Measurements from ENCODE around the gene RNF32. TPM values are rescaled to one million over a fixed set of nuclear protein-coding genes. Genes with fewer than 3 reads are reported as not detected.
"Not testable (repeated sequence)": the region's sequence is repeated elsewhere in the genome, so short reads cannot be mapped to it uniquely, and the experiment has no call there.

RNF32 gene
- total RNA-seq, 2 donors from 2014 or later: 1.8 TPM; not detected in 1

DNA sequence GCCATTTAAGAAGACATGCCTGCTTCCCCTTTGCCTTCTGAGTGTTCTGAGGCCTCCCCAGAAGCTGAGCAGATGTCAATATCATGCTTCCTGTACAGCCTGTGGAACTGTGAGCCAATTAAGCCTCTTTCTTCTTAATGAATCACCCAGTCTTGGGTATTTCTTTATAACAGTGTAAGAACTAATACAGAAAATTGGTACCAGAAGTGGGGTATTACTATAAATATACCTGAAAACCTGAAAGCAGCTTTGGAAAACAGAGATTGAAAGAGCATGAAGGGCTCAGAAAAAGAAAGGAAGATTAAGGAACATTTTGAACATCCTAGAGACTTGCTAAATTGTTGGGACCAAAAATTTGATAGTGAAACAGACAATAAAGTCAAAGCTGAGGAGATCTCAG is 12.0 kb upstream of the RNF32 start:
- Mint-ChIP-seq H3K27ac (no peak overlapping the region), H3K9me3 (peaks cover 9 to 17% of the 10 kb centered on the region in 2 donors), H3K36me3 (peaks cover 10 to 13% of the 10 kb centered on the region in 2 donors)
- DNase-seq (ENCODE audit: low spot score in 2 of 2) (no peak), ATAC-seq (no peak)

GRCh38 chr7:156629873-156630272 is 10.7 kb upstream of the RNF32 start:
- ATAC-seq: no peak
- peaks cover 9 to 17% of the 10 kb centered on the region in 2 donors for H3K9me3 Mint-ChIP-seq

DNA sequence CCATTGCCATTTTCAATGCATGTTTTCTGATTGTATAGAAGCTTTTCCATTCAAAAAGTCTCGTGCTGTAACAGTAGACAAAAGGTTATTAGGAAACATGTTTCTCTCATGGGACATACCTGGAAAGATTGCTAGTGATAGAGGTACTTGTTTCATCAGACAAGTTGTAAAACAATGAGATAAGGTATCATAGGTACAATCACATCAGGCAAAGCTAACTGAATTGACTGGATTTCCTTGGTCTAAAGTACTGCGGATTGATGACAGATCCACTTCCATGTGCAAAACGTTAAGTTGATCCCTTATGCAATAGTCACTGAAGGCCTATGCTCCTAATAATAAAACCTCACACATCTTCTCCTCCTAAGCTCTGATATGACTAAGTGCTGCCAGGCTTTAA is 6.5 kb upstream of the RNF32 start:
- peaks cover 0 to 11% of the 10 kb centered on the region in 2 donors for H3K9me3 Mint-ChIP-seq
- ATAC-seq: no peak
- DNase-seq (ENCODE audit: low spot score in 2 of 2): no peak
- H3K36me3 Mint-ChIP-seq: peaks cover under 1 to 5% of the 10 kb centered on the region in 2 donors
- no peak overlapping the region for H3K27ac Mint-ChIP-seq

More at GRCh38 chr7:156629873-156630272, 10.7 kb upstream of the RNF32 start:
- Mint-ChIP-seq H3K36me3 (peaks cover 10 to 13% of the 10 kb centered on the region in 2 donors), H3K27ac (no peak overlapping the region)
- no peak for DNase-seq (ENCODE audit: low spot score in 2 of 2)

DNA sequence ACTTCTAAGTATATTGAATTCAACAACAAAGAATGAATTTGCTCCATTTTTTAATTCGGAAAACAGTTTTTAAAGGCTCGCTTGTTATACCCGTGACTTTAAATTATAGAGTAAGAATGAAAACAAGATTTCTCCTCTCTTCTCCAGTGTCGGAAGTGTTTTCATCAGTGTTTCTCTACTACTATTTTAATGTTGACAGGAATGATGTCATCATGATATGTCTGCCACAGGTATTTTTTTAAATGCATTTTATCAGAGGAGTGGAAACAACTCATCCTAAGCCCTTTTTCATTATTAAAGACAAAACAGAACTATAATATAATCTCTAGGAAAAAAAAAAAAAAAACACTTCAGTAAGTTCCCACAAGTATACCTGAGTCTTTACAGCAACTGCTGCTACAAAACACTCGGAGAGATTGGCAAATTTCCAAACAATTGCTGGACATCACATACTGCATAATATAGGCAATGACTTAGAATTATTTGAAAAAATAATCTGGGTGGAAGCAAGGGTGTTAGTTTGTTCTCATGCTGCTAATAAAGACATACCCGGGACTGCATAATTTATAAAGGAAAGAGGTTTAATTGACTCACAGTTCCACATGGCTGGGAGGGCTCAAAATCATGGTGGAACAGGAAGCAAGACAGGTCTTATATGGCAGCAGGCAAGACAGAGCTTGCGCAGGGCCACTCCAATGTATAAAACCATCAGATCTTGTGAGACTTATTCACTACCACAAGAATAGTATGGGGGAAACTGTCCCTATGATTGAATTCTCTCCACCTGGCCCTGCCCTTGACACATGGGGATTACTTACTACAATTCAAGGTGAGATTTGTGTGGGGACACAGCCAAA is 4.8 kb upstream of the RNF32 start:
- Mint-ChIP-seq H3K9me3 (peaks cover 7 to 15% of the 10 kb centered on the region in 2 donors), H3K36me3 (peaks cover 10% of the 10 kb centered on the region in 2 donors), H3K27ac (no peak overlapping the region)
- no peak for DNase-seq (ENCODE audit: low spot score in 2 of 2)
- no peak for ATAC-seq

- H3K27ac Mint-ChIP-seq; ATAC-seq; DNase-seq (ENCODE audit: low spot score in 2 of 2): not testable (repeated sequence)
- peaks cover 7 to 15% of the 10 kb centered on the region in 2 donors for H3K9me3 Mint-ChIP-seq
- peaks cover 10% of the 10 kb centered on the region in 2 donors for H3K36me3 Mint-ChIP-seq
Measured at GRCh38 chr7:156637093-156637492, 3.5 kb upstream of the RNF32 start.

DNA sequence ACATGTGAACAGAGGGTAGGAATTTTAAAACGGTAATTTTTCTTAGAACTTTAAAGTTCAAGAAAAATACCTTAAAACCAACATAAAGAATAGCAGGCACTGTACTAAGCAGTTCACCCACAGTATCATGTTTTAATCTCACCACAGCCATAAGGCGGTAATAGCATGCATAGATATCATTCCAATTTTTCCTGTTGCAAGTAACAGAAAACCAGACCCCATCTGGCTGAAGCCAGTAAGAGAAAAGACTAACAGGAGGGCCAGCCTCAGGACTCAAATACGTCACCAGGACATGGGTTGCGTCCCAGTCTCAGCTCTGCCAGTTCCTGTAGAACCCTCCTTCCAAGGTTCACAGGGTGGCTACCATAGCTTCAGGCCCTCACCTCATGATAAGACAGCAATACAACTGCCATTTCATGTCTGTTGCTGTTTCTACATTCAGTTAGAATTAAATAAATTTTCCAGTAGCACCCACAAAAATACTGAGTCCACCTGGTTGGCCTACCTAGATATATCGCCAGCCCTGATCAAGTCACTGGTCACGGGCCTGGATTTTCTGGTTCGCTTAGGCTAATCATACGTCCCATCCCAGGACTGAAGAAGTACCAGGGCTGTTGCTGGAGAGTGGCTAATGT is 2.0 kb upstream of the RNF32 start:
- Mint-ChIP-seq H3K27ac (no peak overlapping the region), H3K36me3 (peaks cover 10% of the 10 kb centered on the region in 2 donors), H3K9me3 (peaks cover 7 to 15% of the 10 kb centered on the region in 2 donors)
- DNase-seq (ENCODE audit: low spot score in 2 of 2) (no peak), ATAC-seq (no peak)

DNA sequence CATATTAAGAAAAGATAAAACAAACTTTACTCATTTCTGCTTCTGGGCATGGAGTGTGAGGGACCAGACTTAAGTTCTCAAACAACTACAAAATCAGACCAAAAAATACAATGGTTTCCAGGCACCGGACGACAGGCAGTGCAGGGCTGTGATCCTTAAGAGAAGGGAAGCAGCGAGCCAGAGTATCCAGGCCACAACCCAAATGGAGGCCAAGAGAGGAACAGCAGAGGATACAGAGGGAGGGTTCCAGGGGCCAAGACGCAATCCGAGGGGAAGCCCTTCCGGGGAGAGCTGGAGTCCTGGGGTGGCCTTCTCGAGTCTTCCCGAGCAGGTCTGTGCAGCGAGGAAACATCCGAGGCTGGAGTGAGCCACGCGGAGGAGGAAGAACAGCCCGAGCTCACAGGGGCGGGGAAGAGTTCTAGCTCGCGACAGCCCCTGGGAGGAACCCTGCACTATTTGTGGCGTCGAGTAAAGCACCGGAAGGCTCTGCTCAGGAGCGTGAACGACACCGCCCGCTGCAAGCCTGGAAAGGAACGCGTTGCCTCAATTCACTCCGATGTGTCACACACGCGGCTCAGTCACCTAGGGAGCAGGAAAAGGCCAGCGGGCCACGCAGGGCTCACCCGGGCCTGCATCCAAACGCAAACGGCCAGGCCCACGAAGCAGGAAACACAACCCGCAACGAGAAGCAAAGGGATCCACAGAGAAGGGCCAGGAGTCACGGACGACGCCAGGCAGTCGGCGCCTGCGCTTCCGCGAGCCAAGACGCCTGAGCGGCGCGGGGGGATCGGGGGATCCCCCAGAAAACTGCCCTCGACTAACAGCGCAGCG is 933 bp upstream of the RNF32 start:
- ATAC-seq (no peak), DNase-seq (ENCODE audit: low spot score in 2 of 2) (no peak)
- H3K27ac Mint-ChIP-seq: peak overlapping the region; percentile 36 to 57
- peaks cover 10% of the 10 kb centered on the region in 2 donors for H3K36me3 Mint-ChIP-seq
- H3K9me3 Mint-ChIP-seq: peaks cover 7 to 15% of the 10 kb centered on the region in 2 donors

DNA sequence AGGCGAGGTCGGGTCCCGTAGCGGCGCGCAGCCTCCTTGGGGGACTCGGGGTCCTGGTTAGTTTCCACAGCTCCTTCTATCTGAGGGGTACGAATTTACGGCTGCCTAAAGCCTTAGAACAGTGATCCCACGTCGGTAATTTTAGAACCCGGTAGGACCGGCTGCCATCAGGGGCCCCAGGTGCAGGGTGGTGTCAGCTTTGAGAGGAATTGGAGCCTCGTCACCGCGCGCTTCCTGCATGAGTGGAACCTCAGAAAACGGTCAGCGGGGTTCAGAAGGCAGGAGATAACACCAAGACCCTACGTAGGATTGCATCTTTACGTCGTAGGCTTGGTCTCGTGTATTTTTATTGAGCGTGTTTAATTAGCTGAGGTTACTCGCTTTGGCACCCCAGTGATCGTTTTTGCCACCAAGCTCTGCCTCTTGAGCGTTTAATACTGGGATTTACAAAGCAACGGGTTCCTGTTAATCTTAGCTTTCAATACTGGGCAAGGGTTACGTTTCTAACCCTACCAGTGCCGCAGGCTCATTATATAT is 443 bp downstream of the RNF32 start:
- H3K9me3 Mint-ChIP-seq: peaks cover 7 to 15% of the 10 kb centered on the region in 2 donors
- peaks cover 10% of the 10 kb centered on the region in 2 donors for H3K36me3 Mint-ChIP-seq
- DNase-seq (ENCODE audit: low spot score in 2 of 2): peak in 1 of 2 donors; percentile 58
- ATAC-seq: peak; percentile 61 to 62
- peak overlapping the region; percentile 75 to 95 for H3K27ac Mint-ChIP-seq

DNA sequence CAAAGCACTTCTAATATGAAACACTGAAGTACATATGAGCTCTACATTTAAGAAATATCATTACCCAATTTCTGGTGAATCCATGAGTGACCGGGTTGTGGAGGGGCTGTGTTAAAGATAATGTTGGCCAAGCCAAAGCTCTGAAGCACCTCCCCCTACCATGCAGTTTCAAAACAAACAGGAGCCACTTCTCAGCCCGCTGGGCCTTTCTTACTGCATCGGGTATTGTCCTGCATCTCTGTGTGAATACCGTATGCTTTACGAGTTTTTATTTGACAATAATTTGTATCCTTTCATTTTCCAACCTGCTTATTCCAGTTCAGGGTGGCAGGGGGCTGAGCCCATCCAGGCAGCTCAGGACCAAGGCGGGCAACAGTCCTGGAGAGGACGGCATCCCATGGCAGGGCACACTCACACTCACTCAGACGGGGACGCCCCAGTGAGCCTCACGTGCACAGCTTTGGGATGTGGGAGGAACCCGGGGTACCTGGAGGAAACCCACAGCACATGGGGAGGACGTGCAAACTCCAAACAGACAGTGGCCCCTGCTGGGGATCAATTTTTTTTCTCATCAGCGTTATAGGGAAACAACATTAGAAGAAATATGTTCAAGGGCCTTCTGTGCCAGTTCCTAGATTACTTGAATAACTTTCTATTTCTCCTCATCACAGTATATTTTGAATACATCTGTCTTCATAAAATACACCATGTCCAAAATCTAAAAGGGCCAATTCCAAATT is 1.9 kb downstream of the RNF32 start:
- ATAC-seq (no peak), DNase-seq (ENCODE audit: low spot score in 2 of 2) (no peak)
- Mint-ChIP-seq H3K27ac (no peak overlapping the region), H3K36me3 (peaks cover 10% of the 10 kb centered on the region in 2 donors), H3K9me3 (peaks cover 10 to 14% of the 10 kb centered on the region in 2 donors)

- H3K36me3 Mint-ChIP-seq; DNase-seq (ENCODE audit: low spot score in 2 of 2); H3K9me3 Mint-ChIP-seq; H3K27ac Mint-ChIP-seq; ATAC-seq: not testable (repeated sequence)
Measured at GRCh38 chr7:156647330-156647729, 6.8 kb downstream of the RNF32 start.

GRCh38 chr7:156650042-156650441 is 9.5 kb downstream of the RNF32 start:
- DNase-seq (ENCODE audit: low spot score in 2 of 2): no peak
- Mint-ChIP-seq H3K36me3 (peaks cover 0 to 6% of the 10 kb centered on the region in 2 donors), H3K9me3 (peaks cover 0 to 3% of the 10 kb centered on the region in 2 donors), H3K27ac (no peak overlapping the region)
- peak in 1 of 2 donors; percentile 63 for ATAC-seq

DNA sequence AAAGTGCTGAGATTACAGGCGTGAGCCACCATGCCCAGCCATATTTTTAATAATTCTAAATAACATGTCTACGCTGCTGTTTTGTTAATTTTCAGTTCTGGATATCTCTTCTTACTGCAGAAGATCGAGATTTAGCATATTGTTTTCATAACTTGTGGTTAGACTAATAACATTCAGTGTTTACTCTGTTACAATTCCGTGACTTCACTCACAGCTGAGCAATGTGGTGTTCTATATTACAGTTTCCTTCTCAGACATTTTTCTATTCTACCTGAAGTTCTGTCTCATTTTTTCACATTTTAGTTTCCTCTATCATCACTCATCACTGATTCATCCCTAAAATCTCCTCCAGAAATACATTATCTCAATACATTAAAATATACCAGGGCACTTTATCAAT is 10.9 kb downstream of the RNF32 start:
- H3K9me3 Mint-ChIP-seq: no peaks in the 10 kb centered on the region
- peaks cover 0 to 6% of the 10 kb centered on the region in 2 donors for H3K36me3 Mint-ChIP-seq
- ATAC-seq (no peak), DNase-seq (ENCODE audit: low spot score in 2 of 2) (no peak)
- no peak overlapping the region for H3K27ac Mint-ChIP-seq

DNA sequence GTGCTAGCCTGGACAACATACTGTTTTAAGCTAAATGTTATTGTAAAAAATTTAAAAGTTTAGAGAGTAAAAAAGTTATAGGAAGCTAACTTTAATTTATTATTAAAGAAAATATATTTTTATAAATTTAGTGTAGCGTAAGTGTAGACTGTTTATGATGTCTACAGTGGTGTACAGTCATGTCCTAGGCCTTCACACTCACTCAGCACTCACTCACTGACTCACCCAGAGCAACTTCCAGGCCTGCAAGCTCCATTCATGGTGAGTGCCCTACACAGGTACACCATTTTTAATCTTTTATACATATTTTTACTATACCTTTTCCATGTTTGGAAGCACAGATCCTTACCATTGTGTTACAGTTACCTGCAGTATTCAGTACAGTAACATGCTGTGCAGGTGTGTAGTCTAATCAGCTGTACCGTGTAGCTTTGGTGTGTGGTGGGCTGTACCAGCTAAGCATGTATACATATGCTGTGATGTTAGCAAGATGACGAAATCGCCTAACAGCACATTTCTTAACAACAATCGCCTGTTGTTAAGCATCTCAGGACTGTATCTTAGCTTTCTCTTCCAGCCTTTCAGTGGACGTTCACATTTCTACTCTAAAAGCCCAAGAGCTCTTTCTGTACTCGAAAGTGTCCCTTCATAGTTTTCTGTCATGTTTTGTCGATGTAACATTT is 12.5 kb downstream of the RNF32 start:
- peaks cover 0 to 6% of the 10 kb centered on the region in 2 donors for H3K36me3 Mint-ChIP-seq
- H3K27ac Mint-ChIP-seq: no peak overlapping the region
- no peak for ATAC-seq
- no peaks in the 10 kb centered on the region for H3K9me3 Mint-ChIP-seq
- DNase-seq (ENCODE audit: low spot score in 2 of 2): no peak

DNA sequence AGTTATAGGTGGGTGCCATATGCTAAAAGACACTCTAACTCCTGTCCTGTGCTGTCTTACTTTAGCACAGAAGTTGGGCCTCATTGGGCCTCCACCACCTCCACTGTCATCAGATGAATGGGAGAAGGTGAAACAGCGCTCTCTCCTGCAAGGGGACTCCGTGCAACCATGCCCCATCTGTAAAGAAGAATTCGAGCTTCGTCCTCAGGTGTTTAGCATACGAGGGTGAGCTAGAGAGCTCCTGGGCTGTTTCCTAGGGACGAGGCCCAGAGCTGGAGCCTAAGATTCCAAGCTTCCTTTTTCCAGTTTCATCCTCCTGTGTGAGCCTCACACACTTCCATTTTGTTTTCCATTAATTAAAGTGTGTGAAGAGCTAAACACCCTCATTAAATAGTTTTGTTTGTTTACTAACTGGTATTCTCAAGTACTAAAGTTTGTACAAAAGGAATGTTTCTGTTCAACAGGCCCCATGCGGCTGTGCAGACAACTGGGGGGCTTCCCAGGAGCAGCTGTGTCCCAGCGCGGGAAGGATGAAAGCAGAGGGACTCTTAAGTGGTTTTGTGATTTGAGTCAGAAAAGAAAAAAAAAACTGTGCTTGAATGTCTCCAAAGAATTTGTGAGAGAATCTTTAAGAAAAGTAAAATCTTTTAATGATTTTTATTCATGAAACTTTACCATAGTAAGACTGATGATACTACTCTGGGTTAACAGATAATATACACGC is 14.1 kb downstream of the RNF32 start:
- ATAC-seq (no peak), DNase-seq (ENCODE audit: low spot score in 2 of 2) (no peak)
- Mint-ChIP-seq H3K36me3 (no peaks in the 10 kb centered on the region), H3K9me3 (no peaks in the 10 kb centered on the region), H3K27ac (no peak overlapping the region)

- ATAC-seq (no peak), DNase-seq (ENCODE audit: low spot score in 2 of 2) (no peak)
- H3K9me3 Mint-ChIP-seq: no peaks in the 10 kb centered on the region
- no peak overlapping the region for H3K27ac Mint-ChIP-seq
- no peaks in the 10 kb centered on the region for H3K36me3 Mint-ChIP-seq
Measured at GRCh38 chr7:156655251-156655650, 14.7 kb downstream of the RNF32 start.
